Measurements from ENCODE around the gene EP400.

EP400 gene

DNA sequence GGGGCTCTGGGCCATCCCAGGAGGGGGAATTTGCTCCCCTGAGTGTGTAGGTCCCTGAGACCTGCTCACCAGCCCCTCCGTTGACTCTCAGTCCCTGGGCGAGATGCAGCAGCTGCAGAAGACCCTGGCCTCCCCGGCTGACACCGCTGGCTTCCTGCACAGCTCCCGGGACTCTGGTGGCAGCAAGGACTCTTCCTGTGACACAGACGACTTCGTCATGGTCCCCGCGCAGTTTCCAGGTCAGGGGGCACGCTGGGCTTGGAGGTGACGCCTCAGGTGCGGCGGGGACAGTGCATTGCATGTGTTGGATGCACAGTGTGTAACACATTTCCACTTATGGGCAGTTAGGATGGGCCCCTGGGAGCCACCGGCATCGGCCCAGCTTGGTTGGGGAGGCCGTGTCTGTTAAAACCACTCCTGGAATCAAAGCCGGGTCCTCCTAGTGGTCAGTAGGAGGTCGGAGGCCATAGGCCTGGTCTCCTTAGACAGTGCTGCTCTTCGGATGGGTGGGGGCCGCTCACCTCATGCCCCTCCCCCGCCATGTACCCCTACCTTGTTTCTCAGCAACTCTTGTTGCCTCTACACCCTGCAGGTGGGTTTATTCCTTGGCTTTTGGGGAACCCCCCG, 37.8 kb upstream of the EP400 start:
- DNase-seq (ENCODE audit: low read depth, low spot score), result no peak
- H3K4me3 ChIP-seq (ENCODE audit: low read length), result no peak overlapping the region

DNA sequence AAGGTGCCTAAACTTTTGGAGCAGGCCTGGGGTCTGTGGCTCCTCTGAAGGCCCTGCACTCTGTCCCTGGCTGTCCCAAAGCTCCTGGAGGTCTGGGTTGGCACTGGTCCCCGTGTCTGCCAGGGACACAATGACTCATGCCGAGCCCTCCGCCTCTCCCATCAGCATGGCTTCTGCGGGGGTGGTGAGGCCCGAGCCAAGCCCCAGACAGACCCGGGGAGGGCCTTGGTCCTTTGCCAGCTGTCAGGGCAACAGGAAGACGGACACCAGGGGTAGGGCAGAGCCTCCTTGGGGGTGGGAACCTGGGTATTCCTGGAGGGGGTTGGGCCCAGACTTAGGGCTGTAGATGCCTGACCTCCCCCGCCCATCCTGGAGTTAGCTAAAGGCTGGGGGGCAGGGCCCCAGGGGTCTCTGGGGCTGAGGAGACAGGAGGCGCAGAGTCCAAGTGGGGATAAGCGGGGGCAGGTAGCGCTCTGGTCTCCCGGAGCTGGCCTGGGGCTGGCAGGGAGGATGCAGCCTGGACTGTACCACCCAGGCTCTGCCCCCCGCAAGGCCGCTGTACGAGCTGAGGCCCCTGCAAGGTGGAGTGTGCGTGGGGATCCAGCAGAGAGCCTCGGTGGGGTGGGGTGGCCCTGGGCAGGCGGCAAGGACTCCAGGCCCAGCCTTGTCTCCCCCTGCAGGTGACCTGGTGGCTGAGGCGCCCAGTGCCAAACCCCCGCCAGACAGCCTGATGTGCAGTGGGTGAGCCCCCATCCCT, 37.0 kb upstream of the EP400 start:
- DNase-seq (ENCODE audit: low read depth, low spot score), result no peak
- no peak overlapping the region for H3K4me3 ChIP-seq (ENCODE audit: low read length)

DNA sequence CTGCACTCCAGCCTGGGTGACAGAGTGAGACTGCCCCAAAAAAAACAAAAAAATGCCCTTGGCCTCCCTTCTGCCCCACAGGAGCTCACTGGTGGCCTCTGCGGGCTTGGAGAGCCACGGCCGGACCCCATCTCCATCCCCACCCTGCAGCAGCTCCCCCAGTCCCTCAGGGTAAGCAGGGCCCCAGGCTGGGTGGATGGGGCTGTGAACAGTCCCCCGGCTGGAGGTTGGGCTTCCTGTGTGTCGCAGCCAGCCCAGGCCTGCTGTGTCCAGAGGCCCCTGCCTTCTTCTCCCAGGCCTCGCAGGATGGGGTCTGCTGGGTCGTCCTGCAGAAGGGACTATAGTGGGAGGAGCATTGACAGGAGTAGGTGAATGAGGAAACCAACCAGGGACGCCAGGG, 36.1 kb upstream of the EP400 start:
- no peak for DNase-seq (ENCODE audit: low read depth, low spot score)
- H3K4me3 ChIP-seq (ENCODE audit: low read length), result no peak overlapping the region

DNA sequence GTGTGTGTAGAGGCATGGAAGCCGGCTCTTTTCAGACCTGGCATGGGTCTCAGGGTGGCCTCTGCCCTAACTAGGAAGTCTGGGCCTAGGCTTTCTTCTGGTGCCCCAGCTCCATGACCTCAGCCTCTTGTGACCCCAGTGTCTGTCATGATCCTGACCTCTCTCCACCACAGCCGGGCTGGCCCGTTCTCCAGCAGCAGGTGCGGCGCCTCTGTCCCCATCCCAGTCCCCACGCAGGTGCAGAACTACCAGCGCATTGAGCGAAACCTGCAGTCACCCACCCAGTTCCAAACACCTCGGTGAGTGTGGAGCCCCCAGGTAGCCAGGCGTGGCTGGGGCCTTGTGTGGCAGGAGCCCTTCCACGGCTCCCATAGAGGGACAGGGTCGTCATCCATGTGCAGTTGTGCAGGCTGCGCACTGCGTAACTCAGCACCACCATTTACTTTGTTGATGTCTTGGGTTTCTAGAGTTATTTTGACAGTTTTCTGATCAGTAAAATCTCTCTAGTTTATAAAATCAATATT, 35.5 kb upstream of the EP400 start:
- no peak for DNase-seq (ENCODE audit: low read depth, low spot score)
- no peak overlapping the region for H3K4me3 ChIP-seq (ENCODE audit: low read length)

- H3K4me3 ChIP-seq (ENCODE audit: low read length), result no peak overlapping the region
- DNase-seq (ENCODE audit: low read depth, low spot score), result no peak
Observed at GRCh38 chr12:131915000-131915689, 34.6 kb upstream of the EP400 start.

- no peak for DNase-seq (ENCODE audit: low read depth, low spot score)
- H3K4me3 ChIP-seq (ENCODE audit: low read length), result no peak overlapping the region
Observed at GRCh38 chr12:131915823-131916222, 33.9 kb upstream of the EP400 start.

DNA sequence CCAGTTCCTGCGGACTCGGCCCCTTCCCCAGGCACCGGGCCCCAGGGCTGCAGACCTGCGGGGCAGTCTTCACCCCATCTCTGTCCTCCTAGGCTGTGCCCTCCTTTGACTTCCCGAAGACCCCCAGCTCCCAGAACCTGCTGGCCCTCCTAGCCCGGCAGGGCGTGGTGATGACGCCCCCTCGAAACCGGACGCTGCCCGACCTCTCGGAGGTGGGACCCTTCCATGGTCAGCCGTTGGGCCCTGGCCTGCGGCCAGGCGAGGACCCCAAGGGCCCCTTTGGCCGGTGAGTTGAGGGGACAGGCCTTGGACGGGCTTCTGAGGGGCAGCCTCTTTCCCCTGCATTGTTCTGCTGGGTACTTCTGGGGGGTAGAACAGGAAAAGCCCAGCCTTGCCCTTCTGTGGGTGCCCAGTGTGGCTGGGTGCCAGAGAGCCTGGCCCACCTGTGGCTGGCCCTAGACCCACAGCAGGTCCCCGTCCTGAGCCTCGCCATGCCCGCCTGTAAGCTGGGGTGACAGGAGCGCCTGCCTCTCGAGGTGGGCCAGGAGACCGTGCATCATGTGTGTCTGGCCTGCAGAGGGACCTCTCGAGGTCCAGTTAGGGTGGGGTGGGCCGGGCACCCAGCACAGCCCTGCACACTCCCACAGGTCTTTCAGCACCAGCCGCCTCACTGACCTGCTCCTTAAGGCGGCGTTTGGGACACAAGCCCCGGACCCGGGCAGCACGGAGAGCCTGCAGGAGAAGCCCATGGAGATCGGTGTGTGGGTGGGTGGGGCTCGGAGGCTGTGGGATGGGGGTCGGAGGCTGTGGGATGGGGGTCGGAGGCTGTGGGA, 33.2 kb upstream of the EP400 start:
- no peak overlapping the region for H3K4me3 ChIP-seq (ENCODE audit: low read length)
- no peak for DNase-seq (ENCODE audit: low read depth, low spot score)

- H3K4me3 ChIP-seq (ENCODE audit: low read length), result no peak overlapping the region
- no peak for DNase-seq (ENCODE audit: low read depth, low spot score)
Observed at GRCh38 chr12:131917139-131917710, 32.5 kb upstream of the EP400 start.

GRCh38 chr12:131917711-131918306, 31.9 kb upstream of the EP400 start:
- H3K4me3 ChIP-seq (ENCODE audit: low read length), result no peak overlapping the region
- no peak for DNase-seq (ENCODE audit: low read depth, low spot score)

DNA sequence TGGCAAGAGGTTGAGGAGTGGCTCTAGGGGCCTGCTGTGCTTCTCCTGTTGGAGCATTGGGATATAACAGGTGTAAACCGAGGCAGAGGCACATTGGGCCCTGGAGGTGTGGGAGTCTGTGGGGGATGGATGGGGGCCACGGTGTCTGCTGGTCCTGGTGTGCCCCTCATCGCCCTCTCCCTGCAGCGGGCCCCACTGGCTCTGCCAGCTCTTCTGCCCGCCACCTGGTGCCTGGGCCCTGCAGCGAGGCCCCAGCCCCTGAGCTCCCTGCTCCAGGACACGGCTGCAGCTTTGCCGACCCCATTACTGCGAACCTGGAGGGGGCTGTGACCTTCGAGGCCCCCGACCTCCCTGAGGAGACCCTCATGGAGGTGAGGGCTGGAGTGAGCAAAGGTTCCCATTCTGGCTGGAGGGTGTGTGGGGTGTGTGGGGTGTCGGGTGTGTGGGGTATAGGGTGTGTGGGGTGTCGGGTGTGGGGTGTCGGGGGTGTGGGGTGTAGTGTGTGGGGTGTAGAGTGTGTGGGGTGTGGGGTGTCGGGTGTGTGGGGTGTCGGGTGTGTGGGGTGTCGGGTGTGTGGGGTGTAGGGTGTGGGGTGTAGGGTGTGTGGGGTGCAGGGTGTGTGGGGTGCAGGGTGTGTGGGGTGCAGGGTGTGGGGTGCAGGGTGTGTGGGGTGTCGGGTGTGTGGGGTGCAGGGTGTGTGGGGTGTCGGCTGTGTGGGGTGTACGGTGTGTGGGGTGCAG, 31.3 kb upstream of the EP400 start:
- DNase-seq (ENCODE audit: low read depth, low spot score), result no peak
- H3K4me3 ChIP-seq (ENCODE audit: low read length), result no peak overlapping the region

GRCh38 chr12:131919051-131919347, 30.7 kb upstream of the EP400 start:
- H3K4me3 ChIP-seq (ENCODE audit: low read length), result no peak overlapping the region
- DNase-seq (ENCODE audit: low read depth, low spot score), result no peak

DNA sequence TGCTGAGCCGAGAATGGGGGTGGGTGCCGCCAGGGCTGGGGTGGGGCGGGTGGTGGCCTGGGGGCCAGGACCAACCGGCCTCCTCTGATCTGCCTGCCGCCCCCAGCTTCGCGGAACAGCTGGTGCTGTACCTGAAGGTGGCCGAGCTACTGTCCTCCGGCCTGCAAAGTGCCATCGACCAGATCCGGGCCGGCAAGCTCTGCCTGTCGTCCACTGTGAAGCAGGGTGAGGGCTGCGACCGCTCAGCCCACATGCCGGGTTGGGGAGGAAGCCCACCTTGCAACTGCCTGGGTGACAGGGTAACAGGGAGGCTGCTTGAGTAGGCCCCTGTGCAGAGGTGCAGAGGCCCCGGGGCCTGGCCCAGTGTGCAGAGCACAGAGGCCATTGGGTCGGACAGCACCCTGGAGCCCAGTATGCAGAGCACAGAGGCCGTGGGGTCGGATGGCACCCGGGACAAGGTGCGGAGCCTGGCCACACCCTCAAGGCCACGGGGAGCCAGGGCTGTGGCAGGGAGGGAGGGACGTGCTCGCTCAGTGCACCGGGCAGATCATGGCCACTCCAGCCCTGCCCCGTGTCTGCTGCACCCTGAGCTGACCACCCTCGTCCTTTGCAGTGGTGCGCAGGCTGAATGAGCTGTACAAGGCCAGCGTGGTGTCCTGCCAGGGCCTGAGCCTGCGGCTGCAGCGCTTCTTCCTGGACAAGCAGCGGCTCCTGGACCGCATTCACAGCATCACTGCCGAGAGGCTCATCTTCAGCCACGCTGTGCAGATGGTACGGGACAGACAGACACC, 30.2 kb upstream of the EP400 start:
- DNase-seq (ENCODE audit: low read depth, low spot score), result no peak
- H3K4me3 ChIP-seq (ENCODE audit: low read length), result no peak overlapping the region

GRCh38 chr12:131920157-131920508, 29.6 kb upstream of the EP400 start:
- DNase-seq (ENCODE audit: low read depth, low spot score), result no peak
- no peak overlapping the region for H3K4me3 ChIP-seq (ENCODE audit: low read length)

GRCh38 chr12:131920902-131921840, 28.6 kb upstream of the EP400 start:
- no peak for DNase-seq (ENCODE audit: low read depth, low spot score)
- no peak overlapping the region for H3K4me3 ChIP-seq (ENCODE audit: low read length)

DNA sequence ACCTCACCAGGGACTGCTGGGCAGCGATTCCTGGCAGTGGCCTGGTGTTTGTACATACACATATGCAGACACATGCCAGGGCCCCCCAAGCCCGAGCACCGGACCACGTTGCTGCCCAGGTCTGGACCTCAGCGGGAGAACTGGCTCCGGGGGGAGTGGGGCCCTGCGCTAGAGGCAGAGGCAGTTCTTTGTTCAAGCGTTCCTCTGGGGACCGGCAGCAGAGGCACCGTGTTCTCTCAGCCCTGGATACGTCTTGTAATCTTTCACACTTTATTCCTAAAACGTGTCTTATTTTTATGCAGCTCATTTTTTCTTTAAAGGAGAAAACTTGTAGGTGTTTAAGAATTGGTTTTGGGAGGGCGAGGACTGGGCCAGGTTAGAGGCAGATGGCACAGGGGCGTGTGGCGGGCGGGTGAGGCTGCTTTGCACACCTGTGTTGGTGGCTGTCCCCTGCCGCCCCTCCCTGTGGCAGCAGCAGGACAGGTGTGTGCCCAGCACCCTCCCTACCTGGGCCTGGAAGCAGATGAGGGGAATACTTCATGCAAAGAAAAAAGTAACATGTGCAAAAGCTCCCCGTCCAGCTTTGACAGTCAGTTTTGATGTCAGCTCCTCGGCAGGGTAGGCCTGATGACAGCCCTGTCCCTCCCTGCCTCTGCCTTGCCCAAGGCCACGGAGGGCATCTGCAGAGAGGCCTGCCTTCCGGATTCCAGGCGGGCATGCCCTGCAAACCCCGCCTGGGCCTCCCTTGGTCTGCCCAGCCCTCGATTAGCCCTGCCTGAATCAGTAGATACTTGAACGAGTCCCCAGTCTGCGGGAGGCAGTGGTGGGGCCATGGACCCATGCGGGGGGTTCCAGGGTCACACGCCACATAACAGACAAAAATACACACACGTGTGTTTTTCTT, 27.6 kb upstream of the EP400 start:
- no peak for DNase-seq (ENCODE audit: low read depth, low spot score)
- H3K4me3 ChIP-seq (ENCODE audit: low read length), result no peak overlapping the region

DNA sequence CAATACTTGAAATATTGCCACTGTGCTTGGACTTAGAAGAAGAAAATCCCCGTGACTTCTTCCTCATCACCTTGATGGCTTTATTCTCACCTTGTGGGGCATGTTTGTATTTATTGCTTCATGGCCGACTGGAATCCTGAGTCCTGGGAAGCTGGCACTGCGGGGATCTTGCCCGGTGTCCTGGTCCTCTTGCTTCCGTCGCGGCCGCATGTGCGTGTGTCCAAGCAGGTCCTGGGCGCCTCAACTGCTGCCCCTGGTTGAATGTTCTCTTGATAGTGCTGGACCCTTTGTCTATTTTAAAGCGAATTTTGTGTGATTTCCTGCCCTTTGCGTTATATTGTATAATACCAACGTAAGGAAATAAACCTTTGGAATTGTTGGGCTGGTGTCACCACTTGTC, 27.0 kb upstream of the EP400 start:
- H3K4me3 ChIP-seq (ENCODE audit: low read length), result no peak overlapping the region
- DNase-seq (ENCODE audit: low read depth, low spot score), result no peak

All from Jurkat, Clone E6-1 (cell line).